Fibroblast of skin of right biceps (primary cell): ENCODE data around the gene PTPRN2.
"Not testable (repeated sequence)": the region's sequence is repeated elsewhere in the genome, so short reads cannot be mapped to it uniquely, and the experiment has no call there.

Source experiments
- DNase-seq: peaks from one replicate; pipeline ENCODE4 v3.0.0-alpha.2; 2013

PTPRN2 gene

DNA sequence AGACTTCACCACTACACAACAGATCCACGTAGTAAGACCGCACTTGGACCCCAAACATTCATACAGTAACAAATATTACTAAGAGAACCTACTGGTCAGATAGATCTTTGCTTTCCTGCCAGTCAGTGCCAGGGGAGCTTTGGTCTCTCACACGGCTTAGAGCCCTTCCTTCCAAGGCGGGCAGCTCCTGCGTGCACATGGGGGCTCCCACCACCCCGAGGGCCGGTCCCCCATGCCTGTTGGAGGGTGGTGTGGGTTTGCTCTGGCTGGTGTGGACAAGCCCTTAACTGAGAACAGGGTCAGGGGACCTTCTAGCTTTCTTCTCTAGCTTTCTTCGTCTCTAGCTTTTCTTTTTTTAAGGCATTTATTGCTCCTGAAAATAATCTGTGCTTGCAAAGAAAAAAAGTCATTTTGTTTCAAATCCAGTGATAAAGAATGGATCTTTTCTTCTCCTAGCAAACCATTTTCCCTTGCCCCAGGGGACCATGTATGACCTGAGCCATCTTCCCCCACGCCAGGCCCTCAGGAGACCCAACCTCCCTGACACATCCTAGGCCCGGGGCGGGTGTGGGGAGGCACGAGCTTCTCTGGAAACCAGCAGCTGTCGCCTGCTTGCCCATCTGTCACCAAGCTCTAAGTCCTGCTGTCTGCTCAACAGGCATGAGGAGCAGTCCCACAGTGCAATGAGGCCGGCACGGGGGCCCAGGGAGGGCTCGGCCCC, 591.1 kb downstream of the PTPRN2 start:
- DNase-seq, result no peak

DNA sequence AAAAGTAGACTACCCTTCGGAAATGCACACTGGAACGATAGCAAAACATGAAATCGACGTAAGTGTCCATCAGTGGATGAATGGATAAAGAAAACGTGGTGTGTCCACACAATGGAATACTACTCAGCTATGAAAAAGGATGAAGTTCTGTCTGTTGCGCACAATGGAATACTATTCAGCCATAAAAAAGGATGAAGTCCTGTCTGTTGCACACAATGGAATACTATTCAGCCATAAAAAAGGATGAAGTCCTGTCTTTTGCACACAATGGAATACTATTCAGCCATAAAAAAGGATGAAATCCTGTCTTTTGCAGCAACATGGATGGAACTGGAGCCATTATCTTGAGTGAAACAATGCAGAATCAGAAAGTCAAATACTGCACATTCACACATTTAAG, 591.8 kb downstream of the PTPRN2 start:
- DNase-seq, result no peak

DNA sequence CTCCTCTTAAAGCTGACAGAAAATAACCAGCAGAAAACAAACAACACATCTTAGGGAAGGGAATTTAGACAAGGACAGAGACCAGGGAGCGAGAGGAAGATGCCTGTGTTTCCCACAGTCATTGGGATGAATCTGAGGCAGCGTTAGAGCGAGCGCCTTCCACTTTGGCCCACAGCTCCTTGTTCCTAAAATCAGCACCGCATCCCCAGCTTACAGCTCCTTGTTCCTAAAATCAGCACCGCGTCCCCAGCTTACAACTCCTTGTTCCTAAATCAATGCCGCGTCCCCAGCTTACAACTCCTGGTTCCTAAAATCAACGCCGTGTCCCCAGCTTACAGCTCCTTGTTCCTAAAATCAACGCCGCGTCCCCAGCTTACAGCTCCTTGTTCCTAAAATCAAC, 593.3 kb downstream of the PTPRN2 start:
- no peak for DNase-seq

DNA sequence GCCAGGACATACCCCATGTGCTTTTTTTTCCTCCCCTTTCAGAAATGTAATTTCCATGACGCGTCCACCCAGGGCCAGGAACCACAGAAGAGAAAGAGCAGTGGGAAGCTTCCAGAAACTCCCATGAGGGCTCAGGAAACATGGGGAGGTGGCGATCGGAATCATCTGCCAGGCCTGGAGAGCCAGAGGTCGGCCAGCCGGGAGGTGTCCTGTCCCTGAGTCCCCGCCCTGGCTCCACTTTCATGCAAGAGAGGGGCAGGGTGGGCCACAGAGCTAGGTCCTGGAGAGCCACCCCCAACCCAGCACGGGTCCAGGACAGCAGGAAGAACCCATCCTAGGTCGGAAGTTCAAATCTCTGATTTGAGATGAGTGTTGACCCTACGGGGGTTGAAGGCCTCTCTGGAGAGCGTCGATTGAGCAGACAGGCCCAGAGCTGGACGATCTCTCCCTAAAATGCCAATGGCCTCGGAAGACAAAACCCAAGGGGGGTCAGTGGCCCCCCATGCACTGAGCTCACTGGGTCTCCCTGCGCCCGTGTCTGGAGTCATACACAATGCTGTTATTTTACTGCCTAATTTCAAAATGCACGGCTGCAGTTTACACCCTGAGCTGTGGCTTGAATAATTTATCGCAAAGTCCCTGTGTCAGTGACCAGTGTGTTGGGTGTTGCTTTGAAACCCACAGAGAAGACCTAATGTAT, 594.1 kb downstream of the PTPRN2 start:
- no peak for DNase-seq

DNA sequence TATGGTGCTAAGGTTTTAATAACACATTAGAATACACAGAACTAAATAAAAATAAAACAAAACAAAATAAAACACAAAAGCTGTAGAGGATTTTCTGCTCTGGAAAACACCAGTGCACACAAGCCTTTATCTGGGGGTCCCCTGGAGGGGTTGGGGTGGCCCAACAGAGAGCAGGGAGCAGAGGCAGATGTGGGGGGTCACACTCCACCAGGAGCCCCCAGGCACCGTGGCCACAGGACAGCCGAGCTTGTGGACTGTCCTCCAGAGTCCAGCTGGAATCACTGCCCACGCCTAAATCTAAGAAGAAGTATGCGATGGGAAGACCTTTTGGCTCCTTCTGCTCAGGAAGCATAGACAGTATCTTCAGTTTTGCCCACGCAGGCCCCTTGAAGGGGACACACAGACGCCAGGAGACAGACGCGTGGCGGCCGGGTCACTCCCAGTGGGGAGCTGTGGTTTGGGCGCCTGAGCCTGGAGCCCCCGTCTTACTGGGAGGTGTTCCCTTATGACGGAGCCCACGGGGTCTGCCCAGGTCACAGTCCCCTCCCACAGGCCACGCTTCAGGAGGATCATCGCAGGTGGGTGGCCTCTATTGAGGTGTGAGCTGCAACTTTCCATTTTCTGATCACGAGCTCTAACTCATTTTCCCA, 595.0 kb downstream of the PTPRN2 start:
- no peak for DNase-seq

DNA sequence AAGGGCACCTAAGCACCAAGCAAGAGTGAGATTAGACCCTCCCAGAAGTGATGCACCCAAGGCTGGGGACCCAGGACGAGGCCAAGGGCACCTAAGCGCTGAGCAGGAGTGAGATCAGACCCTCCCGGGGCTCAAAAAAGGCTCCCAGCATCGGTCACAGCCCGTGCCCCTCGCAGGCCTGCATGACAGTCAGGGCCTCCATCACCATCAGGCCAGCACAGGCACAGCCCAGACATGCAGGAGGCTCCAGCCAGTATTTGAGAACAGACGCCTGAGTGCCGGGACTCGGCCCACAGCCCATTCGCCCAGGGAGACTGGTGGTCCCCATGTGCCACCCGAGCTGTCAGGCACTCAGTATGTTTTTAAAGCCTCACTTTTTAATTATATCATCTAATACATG, 595.9 kb downstream of the PTPRN2 start:
- no peak for DNase-seq

DNA sequence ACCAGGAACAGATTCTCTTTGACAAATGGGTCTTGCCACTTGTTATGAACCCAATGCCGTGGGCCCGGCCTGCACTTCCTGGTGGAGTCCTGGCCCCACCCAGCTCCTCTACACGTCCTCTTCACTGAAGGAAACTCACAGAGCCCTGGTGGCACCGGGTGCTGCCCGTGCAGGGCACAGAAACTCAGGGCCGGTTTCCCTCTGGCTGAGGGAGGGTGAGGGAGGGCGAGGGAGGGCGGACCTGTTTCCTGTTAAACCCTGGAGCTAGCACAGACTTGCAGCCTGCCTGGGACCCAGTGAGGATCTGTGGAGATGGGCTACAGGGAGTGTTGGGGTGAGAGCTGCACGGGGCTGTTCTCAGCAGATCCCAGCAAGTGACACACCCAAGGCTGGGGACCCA, 596.3 kb downstream of the PTPRN2 start:
- DNase-seq, result no peak

DNA sequence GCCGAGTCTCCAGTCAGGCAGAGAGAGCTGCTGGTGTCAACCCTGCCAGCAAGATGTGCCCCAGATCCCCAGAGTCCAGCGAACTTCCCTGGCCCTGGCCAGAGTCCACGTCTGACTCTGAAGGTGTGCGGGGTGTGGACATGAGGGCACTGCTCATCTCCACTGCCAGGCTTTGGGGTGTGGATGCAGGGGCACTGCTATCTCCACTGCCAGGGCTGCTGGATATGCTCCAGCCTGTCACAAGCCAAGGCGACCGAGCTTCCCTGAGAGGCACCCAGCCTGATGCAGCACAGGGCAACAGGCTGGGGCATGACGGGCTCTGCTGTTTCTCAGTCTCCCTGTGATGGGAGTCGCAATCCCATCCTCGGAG, 596.8 kb downstream of the PTPRN2 start:
- DNase-seq, result no peak

DNA sequence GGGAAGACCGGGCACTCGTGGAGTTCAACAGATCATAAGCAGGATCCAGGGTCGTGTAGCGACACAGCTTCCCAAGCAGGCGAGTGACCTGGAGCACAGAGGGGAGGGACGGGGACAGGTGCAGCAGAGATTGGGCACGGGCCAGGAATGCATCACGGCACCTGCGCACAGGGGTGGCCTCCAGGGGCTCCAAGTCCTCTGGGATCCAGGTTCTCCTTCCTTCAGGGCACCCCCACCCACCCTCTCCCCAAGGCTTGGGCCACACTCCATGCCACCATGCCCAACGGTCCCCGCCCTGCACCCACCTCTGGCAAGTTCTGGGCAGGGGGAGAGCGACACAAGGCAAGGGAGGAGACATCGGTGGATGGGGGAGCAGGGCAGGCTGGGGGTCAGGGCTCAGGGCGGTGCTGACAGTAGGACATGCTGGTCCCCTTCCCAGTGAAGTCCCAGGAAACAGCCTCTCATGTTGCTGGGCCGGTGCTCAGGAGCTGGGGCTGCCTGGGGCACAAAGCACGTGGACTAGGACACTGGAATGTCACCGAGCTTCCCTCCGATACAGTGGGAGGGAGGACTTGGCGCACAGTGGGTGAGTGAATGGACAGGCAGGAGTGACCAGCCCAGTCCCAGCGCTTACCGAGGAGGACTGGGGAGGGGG, 597.3 kb downstream of the PTPRN2 start:
- DNase-seq, result no peak

DNA sequence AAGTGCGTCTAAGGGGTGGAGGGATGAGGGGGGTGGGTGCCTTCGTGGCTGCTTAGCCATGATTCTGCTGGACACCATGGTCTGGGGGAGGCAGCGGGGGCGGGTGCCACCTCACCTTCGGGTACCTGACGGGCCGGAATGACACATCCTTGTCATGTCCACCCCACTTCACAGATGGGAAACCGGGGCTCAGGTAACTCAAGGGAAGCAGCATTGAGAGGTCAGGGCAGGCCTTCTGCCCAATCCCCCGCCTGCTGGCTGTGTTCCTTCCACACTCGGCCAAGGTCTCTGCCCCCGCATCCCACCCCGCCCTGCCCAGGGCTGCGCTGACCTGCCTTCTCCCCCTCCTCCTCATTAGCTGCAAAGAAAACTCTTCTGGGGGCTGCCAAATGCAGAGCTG, 598.0 kb downstream of the PTPRN2 start:
- no peak for DNase-seq

DNA sequence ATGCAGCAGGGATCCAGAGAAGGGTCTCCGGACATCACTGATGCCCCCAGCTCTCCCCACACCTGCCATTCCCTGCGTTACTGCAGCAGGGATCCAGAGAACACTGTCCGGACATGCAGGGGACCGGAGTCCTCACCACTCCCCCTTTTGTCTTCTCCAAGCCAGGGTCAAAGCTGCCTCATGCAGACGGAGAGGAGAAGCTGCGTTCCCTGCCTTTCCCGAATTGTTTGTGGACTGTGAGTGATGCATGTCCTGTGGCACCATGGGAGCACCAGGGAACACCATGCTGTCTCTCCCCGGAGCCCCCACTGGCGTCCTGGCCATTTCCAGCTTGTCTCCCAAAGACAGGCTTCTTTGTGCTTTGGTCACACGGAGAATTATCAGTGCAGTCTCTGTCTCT, 599.7 kb downstream of the PTPRN2 start:
- DNase-seq, result no peak

DNA sequence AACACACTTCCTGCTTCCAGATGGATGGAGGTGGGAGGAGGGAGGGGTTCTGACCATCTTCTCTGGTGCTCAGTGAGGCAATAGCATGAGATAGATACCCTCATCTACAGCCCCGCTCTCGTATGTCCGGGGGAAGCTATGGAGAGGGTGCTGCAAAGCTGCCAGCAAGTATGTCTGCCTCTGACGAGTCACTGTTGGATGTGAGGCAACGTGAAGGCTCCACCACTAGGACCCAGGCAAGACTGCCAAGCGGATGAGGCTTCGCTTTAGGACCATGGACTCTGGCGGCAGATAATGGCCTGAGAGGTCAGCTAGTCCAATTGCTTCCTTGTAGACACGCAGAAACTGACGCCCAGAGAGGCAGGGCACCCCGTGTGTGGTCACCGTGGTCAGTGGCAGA, 601.6 kb downstream of the PTPRN2 start:
- DNase-seq, result no peak

DNA sequence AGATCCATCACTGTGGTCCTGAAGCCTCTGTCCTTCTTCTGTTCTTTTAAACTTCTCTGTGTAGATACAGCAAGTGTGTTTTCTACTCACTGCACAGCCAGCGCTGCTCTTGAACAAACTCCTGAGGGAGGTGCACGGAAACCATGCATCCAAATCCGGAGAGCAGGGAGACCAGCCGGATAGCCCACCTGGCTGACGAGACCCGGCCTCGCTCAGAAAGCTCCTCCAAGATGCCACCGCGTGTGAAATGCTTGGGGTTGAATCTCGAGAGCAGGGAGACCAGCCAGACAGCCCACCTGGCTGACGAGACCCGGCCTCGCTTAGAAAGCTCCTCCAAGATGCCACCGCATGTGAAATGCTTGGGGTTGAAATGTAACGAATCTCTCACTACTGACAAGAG, 602.0 kb downstream of the PTPRN2 start:
- no peak for DNase-seq

DNA sequence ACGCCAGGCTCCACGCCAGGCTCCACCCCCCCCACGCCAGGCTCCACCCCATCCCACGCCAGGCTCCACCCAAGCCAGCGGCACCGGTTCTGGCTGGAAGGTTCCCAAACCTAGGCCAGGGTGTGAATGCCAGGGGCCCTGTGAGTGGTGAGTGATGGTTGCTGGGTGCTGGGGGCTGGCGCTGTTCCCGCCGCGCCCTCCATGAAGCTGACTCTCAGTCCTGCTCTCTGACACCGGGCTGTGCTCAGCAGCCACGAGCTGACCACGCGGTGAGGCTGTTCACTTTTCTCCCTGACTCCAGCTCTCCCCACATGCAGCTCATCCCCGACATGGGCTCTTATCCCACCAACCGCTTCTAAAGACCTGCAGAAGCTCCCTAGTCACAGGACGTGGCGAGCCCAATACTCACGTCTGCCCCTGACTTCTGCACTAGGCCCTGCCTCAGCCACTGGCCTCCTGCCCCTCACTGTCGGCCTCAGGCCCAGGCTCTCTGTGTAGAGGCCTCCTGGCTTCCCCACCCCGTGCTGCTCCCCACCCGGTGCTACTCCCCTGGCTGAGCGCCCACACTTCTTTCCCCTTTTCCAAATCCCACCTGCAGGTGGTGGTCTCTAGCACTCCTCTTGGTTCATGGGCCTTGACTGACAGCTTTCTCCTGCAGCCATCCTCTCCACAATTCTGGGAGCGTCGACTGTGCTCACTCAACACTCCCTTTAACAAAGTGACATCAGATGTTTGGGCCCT, 603.0 kb downstream of the PTPRN2 start:
- DNase-seq, result no peak

DNA sequence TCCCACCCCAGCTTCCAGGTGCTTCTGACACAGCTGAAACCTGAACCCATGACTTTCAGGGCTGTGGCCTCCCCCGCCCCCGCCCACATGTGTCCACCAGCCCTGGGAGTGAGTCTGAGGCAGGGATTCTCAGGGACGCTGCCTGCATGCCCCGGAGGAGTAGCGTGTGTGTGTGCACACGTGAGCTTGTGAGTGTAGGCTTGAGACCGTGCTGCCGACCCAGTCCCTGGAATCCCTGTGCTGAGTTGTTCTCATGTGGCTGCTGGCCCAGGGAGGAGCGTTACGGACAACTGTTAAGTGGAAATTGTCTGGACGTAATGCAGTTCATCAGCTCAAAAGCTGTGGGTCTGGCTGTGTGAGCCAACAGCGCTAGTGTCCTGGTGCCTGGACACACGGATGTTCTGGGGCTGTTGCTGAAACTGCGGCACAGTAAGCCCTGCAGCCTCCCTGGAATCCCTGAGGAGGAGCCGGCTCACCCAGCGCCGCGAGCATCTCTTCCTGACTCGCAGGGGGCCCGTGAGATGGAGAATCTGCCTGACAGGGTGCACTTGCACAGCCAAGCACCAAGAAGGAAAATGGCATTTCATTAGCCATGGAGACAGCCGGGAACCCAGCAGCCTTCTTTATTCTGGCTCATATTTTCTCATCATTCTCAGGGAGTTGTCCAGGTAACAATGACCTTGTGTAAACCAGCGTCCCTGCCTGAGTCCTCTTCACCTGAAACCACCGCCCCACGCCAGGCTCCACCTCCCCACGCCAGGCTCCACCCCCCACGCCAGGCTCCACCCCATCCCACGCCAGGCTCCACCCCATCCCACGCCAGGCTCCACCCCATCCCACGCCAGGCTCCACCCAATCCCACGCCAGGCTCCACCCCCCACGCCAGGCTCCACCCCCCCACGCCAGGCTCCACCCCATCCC, 603.9 kb downstream of the PTPRN2 start:
- DNase-seq, result no peak

DNA sequence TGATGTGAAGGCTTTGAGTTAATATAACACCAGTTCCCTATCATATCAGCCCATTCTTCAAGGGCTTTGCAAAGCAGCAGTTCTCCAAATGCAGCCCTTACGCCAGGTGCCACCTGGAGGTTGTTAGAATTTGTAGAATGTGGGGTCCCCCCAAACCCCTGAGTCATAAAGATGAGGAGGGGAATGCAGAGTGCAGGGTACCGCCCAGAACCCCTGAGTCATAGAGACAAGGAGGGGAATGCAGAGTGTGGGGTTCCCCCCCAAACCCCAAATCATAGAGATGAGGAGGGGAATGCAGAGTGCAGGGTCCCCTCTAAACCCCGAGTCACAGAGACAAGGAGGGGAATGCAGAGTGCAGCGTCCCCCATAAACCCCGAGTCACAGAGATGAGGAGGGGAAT, 605.8 kb downstream of the PTPRN2 start:
- no peak for DNase-seq

DNA sequence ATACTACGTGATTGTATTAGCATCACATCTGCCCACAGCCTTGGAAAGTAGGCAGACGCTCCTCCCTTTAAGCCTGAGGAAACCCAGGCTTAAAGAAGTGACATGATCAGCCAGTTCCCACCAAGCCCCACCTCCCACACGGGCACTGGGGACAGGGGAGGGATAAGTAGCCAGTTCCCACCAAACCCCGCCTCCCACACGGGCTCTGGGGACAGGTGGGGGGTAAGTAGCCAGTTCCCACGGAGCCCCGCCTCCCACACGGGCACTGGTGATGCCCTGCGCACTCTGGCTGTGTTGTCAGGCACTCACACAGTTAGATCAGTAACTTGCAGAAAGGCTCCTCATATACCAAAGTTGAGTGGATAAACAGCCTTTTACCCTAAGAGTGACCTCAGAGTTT, 606.8 kb downstream of the PTPRN2 start:
- no peak for DNase-seq

DNA sequence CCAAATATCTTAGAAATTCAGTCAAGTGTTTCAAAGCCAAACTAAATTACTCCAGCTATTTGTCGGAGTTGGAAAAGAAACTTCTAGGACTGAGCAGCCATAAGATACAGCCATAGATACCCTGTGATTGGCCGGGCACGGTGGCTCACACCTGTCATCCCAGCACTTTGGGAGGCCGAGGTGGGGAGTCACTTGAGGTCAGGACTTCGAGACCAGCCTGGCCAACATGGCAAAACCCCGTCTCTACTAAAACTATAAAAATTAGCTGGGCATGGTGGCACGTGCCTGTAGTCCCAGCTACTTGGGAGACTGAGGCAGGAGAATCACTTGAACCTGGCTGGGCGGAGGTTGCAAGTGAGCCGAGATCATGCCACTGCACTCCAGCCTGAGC, 607.3 kb downstream of the PTPRN2 start:
- not testable (repeated sequence) for DNase-seq

DNA sequence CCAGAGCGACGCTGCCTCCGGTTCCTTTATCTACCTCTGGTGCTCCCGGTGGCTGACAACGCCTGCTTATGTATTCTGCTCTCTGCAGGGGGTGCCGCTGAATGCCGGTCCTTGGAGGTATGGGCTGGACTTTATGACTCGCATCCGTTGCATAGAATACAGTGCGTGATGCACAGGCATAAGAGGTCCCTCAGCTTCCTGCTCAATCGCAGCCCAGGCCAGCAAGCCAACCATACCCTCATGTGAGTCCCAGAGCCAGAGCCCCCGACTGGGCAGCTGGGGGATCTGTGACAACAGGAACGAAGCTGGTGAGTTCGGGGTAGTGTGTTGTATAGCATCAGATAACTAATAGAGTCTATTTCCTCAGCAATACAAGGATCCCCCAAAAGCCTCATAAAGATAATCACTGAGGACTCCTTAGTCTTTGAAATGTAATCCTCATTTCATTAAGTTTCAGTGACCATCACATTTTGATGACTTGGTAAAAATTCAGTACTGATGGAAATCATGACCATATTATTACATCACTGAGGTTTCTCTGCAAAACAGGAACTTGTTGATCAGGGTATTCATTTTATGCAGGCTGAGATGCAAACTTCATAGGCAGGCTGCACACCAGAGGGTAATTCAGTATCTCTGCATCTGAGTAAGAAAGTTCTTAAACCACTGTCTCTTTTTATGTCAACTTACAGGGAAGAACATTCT, 607.8 kb downstream of the PTPRN2 start:
- DNase-seq, result no peak

DNA sequence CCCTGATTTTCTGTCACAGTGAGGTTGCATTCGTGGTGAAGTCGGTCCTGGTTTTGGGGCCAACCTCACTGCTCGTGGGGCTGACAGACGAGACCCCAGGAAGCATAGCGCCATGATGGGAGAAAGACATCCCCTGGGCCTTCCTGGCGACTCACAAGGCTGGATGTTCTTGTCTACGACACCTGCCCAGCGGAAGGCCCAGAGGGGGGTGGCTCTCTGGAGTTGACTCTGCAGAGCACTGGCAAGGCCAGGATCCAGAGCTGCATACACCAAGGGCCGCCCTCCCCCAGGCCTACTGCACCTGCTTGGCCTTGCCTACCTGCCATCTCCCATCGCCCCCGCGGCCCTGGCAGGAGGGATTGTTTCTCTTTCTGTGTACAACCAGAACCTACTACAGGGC, 608.9 kb downstream of the PTPRN2 start:
- DNase-seq, result no peak
